Right hindlimb (tissue), 1 donor: Measurements from ENCODE around the gene CMTM3.
"Not testable (repeated sequence)": the region's sequence is repeated elsewhere in the genome, so short reads cannot be mapped to it uniquely, and the experiment has no call there.

Experiments used
- DNase-seq: peaks from one replicate; pipeline ENCODE4 v3.0.0-alpha.2; 2018

Gene CMTM3

DNA sequence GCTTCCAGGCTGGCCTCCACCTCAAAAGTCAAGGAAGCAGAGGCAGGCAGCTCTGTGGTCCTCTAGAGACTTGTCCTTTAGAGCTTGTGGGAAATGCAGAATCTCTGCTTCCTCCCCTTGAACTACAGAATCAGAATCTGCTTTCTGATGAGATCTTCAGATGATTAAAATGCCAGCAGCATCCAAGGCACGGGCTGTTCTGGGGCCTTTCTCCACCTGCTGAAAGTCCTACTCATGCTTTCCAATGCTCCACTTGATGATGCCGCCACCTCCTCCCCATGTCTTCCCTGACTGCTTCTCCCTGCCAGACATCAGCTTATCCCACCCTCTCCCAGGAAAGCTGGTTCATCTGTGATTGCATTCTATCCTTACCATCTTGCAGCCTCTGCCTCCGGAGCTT lies 33.3 kb downstream of the CMTM3 start:
- no peak for DNase-seq

GRCh38 chr16:66639091-66639885 lies 34.8 kb downstream of the CMTM3 start:
- DNase-seq: no peak

DNA sequence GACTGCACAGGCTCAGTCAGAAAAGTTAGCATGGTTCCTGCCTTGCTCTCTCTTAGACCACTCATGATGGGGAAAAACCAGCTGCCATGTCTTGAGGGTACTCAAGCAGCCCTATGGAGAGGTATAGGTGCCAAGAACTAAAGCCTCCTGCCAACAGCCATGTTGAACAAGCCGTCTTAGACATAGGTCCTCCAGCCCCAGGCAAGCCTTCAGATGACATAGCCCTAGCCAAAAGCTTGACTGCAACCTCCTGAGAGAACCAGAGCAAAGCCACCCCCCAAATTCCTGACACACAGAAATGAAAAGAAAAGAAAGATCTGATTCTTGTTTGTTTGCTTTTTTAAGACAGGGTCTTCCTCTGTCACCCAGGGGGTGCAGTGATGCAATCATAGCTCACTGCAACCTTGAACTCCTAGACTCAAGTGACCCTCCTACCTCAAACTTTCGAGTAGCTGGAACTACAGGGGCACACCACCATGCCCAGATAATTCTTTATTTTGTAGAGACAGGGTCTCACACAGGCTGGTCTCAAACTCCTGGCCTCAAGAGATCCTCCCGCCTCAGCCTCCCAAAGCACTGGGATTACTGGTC lies 36.3 kb downstream of the CMTM3 start:
- no peak for DNase-seq

- no peak for DNase-seq
Observed at GRCh38 chr16:66641387-66641786, 36.9 kb downstream of the CMTM3 start.

- DNase-seq: no peak
Observed at GRCh38 chr16:66647866-66648265, 43.4 kb downstream of the CMTM3 start.

- DNase-seq: no peak
Observed at GRCh38 chr16:66649167-66649566, 44.7 kb downstream of the CMTM3 start.

DNA sequence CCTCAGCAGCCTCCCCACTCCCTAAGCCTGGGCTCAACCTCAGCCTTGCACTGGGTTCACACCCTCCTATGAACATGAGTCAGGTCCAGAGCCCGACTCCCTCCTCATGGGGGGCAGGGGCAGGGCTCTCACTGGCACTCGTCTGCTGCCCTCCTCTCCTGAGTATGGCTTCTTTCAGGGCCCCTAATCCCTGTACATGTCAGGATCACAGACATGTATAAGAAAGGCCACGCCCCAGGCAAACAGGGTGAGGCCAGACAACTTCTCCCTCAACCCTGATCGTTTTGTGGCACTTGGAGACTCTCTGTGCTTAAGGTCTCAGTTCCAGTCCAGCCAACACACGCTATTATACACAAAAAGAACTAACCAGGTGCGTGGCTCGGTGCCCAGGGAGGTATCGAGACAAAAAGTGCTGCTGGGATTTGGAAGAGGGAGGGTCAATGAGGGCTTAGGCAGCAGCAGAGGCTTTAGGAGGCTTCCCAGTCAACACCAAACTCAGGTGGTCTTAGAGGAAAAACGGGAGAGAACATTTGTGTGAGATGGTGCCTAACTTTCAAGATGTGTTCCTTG lies 45.2 kb downstream of the CMTM3 start:
- DNase-seq: no peak

DNA sequence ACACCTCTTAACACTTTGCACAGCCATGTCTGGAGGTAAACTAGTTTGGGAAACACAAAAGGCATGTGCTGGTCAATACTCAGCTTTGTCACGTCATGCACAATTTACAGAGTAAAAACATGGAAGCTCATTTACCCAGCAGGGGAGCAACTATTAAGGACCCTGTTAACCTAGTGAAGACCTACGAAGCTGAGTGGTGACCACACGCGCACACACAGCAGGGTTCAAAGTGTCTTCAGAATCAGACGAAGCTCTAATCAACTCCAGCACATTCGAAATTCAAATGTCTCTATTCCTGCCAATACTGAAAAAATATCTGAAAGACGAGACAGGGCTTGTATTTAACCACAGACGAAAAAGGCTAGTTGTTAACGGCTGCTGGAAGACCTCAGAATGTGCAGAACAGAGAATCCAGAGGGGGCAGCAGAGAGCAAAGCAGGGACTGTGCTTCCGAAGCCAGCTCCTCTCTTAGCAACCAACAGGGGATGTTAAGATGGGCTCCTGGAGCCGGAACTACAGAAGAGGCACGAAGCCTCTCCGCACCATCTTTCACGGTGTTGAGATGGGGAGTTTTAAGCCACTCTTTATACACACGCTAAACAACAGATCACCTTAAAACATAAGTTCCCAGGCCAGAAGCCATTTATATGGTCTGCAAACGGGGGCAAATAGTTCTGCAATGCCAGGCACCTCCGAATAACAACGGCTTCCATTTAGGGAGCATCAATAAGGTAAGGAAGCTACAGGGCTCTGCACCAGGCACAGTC lies 46.4 kb downstream of the CMTM3 start:
- peak; percentile 91 for DNase-seq

- DNase-seq: no peak
Observed at GRCh38 chr16:66651474-66651765, 46.9 kb downstream of the CMTM3 start.

DNA sequence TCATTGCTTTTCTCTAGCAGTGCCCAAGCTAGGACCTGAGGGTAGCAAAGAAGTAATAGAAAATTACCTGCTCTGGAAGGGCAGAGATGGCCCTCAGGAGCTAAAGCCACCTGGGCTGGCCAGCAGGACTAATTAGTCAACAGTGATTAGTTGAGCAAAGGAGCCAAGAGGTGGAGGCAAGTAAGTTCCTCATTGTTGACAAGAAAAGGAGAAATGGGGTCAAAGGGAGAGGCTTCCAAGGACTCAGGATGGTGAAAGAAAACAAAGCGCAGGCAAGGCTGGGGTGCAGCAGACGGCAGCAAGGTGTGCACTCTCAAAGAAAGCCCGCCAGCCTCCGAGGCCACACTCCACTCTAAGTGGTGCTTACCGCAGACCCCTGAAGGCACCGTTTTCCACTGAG lies 47.5 kb downstream of the CMTM3 start:
- DNase-seq: no peak

GRCh38 chr16:66652661-66653360 lies 48.3 kb downstream of the CMTM3 start:
- DNase-seq: no peak

DNA sequence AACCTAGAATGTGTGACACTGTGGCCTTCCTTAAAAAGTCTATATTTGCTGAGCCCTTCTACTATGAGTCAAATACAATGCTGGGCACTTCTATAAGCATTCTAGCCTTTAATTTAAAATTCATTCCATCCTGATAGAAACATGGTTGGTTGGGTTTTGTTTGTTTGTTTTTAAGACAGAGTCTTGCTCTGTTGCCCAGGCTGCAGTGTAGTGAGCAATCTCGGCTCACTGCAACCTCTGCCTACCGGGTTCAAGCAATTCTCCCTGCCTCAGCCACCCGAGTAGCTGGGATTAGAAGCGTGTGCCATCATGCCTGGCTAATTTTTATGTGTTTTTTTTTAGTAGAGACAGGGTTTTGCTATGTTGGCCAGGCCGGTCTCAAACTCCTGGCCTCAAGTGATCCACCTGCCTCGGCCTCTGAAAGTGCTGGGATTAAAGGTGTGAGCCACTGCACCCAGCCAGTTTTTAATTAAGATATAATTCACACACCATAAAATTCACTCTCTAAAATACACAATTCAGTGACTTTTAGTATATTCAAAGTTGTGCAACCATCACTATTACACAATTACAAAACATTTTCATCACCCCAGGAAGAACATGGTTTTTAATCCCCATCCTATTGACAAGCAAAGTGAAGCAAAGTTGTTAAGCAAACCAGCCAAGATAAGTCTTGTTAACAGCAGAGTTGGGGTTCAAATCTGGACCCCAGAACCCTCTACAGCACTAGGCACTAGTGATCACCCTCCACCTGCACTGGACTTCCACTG lies 49.3 kb downstream of the CMTM3 start:
- no peak for DNase-seq

GRCh38 chr16:66656547-66656946 lies 52.0 kb downstream of the CMTM3 start:
- no peak for DNase-seq

GRCh38 chr16:66658143-66658859 lies 53.8 kb downstream of the CMTM3 start:
- no peak for DNase-seq

GRCh38 chr16:66658860-66659190 lies 54.3 kb downstream of the CMTM3 start:
- no peak for DNase-seq

- DNase-seq: peak; percentile 76
Observed at GRCh38 chr16:66660422-66661209, 56.1 kb downstream of the CMTM3 start.

DNA sequence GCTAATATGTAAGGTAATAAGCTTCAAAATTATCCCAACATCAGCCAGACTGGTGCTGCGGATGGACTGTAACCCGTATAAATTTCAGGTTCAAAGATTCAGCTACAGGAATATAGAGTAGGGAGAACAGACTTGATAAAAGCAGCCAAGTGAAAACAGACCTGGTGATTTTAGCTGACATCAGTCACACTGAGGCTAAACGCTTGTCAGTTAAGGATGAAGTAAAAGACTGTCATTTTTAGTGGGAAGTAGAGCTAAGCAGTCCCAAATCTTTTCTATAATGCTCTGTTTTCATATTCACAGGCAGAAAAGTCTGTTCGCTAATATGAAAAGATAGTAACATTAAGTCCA lies 56.7 kb downstream of the CMTM3 start:
- no peak for DNase-seq

- DNase-seq: not testable (repeated sequence)
Observed at GRCh38 chr16:66661671-66662346, 57.3 kb downstream of the CMTM3 start.

DNA sequence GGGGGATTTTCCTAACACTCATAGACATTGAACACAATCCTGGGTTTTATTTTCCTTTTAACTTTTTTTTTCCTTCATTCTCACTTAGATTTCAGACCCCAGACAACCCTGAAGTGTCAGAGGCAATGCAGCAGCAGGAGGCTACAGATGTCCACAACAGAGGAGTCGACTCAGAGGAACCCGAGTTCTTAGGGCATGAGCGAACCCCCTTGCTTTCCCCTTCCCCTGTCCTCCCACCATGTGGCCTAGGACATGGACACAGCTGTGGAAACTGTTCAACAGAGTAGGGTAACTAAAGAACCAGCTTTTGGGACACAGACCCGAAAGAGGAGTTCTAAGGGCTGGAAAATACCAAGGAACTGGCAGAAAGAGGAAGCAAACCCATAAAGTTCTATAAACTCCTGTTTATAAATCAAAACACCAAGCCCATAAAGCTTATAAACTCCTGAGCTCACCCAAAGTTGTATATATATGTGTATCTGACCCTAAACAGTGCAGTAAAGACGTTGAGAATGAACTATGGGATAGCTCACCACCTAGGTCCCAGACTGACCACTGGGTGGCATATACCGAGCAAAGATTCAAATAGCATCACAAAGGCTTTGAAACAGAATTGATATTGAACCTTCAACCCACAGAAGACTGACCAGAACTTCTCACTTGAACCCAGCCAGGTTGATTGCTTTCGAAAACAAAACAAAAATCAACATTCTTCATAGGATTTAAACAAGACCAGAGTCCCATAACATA lies 58.1 kb downstream of the CMTM3 start:
- DNase-seq: no peak
